ENCODE results near the gene C2orf78.

C2orf78 gene

DNA sequence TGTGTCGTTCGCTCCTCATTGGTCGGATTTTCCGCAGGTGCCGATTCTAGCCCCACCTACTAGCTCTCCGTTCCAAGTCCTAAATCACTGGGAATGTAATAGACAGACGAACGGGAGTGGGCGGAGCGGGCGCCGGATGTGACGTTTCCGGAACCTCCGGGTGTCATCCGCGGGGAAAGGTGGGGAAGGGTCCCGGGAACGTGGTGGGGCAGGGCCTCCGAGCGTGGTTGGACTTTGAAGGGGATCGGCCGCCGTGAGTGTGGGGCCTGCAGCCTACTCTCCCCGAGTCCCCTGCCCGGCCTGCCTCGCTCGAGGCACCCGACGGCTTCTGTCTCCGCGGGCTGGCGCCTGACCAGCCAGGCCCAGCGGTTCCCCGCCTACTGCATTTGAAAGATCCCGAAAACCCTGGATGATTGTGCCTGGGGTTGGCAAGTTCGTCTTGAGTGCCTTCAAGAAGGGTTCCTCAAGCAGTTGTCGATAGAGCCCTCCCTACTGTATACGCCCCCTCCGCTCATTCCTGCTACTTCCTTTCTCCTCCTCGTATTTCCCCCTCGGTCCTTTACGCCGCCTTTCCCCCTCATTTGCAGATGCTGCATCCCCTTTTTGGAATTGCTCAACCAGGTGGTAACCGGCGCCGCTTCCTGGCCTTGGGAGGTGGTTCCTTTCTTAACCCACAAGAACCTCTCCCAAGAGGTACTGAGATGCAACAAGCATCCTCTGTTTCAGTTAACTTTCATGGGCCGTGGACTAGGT, 45.0 kb downstream of the C2orf78 start, which contains the start of gene STAMBP:
Gene STAMBP (plus strand): TSS at position 144 of the 753 bp plus-strand sequence. CDS start 1,896 bp downstream, outside the sequence.
- TF ChIP-seq, protein P1, sequence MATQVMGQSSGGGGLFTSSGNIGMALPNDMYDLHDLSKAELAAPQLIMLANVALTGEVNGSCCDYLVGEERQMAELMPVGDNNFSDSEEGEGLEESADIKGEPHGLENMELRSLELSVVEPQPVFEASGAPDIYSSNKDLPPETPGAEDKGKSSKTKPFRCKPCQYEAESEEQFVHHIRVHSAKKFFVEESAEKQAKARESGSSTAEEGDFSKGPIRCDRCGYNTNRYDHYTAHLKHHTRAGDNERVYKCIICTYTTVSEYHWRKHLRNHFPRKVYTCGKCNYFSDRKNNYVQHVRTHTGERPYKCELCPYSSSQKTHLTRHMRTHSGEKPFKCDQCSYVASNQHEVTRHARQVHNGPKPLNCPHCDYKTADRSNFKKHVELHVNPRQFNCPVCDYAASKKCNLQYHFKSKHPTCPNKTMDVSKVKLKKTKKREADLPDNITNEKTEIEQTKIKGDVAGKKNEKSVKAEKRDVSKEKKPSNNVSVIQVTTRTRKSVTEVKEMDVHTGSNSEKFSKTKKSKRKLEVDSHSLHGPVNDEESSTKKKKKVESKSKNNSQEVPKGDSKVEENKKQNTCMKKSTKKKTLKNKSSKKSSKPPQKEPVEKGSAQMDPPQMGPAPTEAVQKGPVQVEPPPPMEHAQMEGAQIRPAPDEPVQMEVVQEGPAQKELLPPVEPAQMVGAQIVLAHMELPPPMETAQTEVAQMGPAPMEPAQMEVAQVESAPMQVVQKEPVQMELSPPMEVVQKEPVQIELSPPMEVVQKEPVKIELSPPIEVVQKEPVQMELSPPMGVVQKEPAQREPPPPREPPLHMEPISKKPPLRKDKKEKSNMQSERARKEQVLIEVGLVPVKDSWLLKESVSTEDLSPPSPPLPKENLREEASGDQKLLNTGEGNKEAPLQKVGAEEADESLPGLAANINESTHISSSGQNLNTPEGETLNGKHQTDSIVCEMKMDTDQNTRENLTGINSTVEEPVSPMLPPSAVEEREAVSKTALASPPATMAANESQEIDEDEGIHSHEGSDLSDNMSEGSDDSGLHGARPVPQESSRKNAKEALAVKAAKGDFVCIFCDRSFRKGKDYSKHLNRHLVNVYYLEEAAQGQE (IDR thresholded peaks at IDR 0.05; ENCODE audit: low read depth), result no peak
- TF ChIP-seq CEBPB (IDR thresholded peaks at IDR 0.05) (no peak), CREB1 (IDR thresholded peaks at IDR 0.05; ENCODE audit: low read depth) (peak; percentile 85), RAD21 (IDR thresholded peaks at IDR 0.05; ENCODE audit: low read depth) (no peak), NFIC (IDR thresholded peaks at IDR 0.05) (0 out of 2 replicates have a peak, but pooled peaks have one; percentile 48), TEAD4 (IDR thresholded peaks at IDR 0.05) (peak; percentile 5; the same call in 1 of the 2 replicates), ZBTB7A (IDR thresholded peaks at IDR 0.05; ENCODE audit: low read depth) (peak; percentile 89), TAF1 (IDR thresholded peaks at IDR 0.05; ENCODE audit: low read depth) (peak; percentile 66), EP300 (IDR thresholded peaks at IDR 0.05; ENCODE audit: borderline replicate concordance) (no peak), TCF12 (IDR thresholded peaks at IDR 0.05; ENCODE audit: low read depth) (peak; percentile 44; the same call in 1 of the 2 replicates), YY1 (IDR thresholded peaks at IDR 0.05; ENCODE audit: low read depth) (peak; percentile 97), EGR1 (IDR thresholded peaks at IDR 0.05) (peak; percentile 46; the same call in 1 of the 2 replicates), FOXM1 (IDR thresholded peaks at IDR 0.05; ENCODE audit: borderline replicate concordance, low read depth) (no peak)
- TF ChIP-seq, protein P2, sequence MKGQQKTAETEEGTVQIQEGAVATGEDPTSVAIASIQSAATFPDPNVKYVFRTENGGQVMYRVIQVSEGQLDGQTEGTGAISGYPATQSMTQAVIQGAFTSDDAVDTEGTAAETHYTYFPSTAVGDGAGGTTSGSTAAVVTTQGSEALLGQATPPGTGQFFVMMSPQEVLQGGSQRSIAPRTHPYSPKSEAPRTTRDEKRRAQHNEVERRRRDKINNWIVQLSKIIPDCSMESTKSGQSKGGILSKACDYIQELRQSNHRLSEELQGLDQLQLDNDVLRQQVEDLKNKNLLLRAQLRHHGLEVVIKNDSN (IDR thresholded peaks at IDR 0.05), result peak; percentile 69
- TF ChIP-seq, protein P3, sequence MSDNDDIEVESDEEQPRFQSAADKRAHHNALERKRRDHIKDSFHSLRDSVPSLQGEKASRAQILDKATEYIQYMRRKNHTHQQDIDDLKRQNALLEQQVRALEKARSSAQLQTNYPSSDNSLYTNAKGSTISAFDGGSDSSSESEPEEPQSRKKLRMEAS (IDR thresholded peaks at IDR 0.05), result peak; percentile 78

DNA sequence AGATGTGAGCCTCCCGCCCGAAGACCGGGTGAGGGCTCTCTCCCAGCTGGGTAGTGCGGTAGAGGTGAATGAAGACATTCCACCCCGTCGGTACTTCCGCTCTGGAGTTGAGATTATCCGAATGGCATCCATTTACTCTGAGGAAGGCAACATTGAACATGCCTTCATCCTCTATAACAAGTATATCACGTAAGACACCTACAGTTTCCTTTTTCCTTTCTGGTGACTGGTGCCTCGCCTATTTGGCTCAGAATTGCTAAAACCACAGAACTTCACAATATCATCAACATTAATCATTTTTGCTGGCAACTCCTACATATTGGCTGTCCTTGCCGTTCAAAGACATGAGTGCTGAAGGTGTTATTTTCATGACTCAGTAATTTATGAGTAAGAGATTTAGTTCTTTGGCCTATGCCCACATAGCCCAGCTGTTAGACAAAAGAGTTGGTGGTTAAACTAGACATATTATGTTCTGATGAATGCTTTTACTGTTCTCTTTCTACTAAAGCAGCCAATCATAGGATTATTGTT, 47.0 kb downstream of the C2orf78 start:
- TF ChIP-seq TEAD4 (IDR thresholded peaks at IDR 0.05) (0 out of 2 replicates have a peak, but pooled peaks have one; percentile 31), NFIC (IDR thresholded peaks at IDR 0.05) (peak; percentile 58), CREB1 (IDR thresholded peaks at IDR 0.05; ENCODE audit: low read depth) (no peak)

DNA sequence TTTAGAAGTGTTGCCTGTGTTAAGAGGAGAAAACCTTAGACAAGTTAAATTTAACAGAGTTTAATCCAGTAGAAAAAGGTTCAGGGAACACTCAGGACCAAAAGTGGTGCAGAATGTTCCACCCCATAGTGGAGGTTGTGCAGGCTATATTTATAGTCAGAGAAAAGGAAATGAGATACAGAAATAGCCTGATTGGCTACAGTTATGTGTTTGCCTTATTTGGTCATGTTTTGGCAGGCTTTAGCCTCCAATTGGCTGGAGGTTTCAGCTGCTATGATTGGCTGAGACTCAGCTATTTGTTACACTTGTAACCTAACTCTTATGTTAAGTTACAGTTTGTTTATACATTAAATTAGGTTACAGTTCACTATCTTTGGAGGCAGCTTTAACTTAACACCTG, 48.9 kb downstream of the C2orf78 start:
- TF ChIP-seq EGR1 (IDR thresholded peaks at IDR 0.05) (no peak), ZBTB7A (IDR thresholded peaks at IDR 0.05; ENCODE audit: low read depth) (no peak), CREB1 (IDR thresholded peaks at IDR 0.05; ENCODE audit: low read depth) (no peak), TEAD4 (IDR thresholded peaks at IDR 0.05) (no peak), CEBPB (IDR thresholded peaks at IDR 0.05) (no peak), RAD21 (IDR thresholded peaks at IDR 0.05; ENCODE audit: low read depth) (no peak), EP300 (IDR thresholded peaks at IDR 0.05; ENCODE audit: borderline replicate concordance) (no peak), YY1 (IDR thresholded peaks at IDR 0.05; ENCODE audit: low read depth) (no peak), TAF1 (IDR thresholded peaks at IDR 0.05; ENCODE audit: low read depth) (no peak), FOXM1 (IDR thresholded peaks at IDR 0.05; ENCODE audit: borderline replicate concordance, low read depth) (no peak), TCF12 (IDR thresholded peaks at IDR 0.05; ENCODE audit: low read depth) (no peak), NFIC (IDR thresholded peaks at IDR 0.05) (no peak)
- TF ChIP-seq, protein P1 (IDR thresholded peaks at IDR 0.05; ENCODE audit: low read depth), result no peak
- TF ChIP-seq, protein P2 (IDR thresholded peaks at IDR 0.05), result no peak

DNA sequence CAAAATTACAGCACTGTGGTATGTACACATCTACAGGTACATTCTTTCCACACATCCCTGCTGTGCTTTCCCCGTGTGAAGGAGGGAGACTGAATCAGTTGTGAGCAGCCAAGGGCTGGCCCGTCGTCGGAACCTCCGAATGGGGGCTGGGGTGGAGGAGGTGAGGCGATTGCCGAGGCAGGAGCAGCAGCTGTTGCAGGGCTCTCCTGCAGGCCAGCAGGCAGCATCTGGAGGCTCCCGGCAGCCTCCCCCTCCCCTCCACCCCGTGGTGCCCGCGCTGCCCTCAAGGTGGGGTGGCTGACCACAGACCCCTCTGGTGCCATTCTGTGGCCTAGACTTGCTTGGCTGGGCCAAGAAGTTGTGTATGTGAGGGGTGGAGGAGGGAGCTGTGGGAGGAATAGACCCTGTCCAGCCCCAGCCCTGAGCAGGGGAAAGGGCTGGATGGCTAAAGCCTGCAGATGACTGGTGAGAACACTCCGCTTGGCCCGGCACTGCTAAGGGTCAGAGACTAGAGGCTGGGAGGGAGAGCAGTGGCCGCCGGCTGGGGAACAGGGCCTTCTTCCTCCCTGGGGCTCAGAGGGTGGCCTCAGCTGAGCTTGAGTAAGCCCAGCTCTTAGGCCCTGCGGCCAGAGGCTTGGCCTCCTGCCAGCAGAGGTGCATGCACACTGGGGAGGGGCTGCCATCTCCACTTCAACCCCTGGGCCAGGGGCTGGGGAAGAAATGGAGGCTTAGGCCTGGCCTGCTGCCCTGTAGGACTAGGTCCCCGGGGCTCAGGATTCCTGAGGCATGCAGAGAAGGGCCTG, 52.4 kb downstream of the C2orf78 start:
- 0 out of 2 replicates have a peak, but pooled peaks have one; percentile 17 for TF ChIP-seq NFIC (IDR thresholded peaks at IDR 0.05)
- no peak for TF ChIP-seq YY1 (IDR thresholded peaks at IDR 0.05; ENCODE audit: low read depth)
- TF ChIP-seq CREB1 (IDR thresholded peaks at IDR 0.05; ENCODE audit: low read depth), result no peak

DNA sequence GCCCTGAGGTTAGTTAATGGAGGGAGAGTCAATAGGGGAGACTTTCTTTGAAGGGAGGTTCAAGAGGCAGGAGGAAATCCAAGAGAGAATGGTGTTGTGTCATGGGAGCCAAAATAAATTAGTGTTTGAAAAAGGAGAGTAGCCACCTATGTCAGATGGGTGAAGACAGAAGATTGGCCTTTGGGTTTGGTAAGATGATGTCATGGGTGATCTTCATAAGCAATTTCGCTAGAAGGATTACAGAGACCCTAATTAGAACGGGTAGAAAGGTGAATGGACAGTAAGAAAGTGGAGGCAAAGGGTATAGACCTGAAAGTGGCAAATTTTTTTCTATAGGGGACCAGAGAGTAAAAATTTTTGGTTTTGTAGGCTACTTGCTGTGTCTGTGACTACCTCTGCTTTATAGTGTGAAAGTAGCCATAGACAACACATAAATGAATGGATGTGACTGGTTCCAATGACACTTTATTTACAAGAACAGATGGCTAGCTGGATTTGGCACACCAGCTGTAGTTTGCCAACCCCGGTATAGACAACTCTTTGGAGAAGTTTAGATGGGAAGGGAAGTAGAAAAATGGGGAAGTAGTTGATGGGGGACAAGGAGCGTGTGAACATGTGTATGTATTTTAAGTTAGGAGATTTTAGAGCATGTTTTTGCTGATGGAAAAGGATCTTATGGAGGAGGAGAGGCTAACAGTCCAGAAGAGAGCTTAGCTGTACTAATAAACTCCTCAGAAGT, 54.0 kb downstream of the C2orf78 start:
- no peak for TF ChIP-seq ZBTB7A (IDR thresholded peaks at IDR 0.05; ENCODE audit: low read depth)
